SK-N-MC (cell line): ENCODE measurements around the gene ZNF222.
A peak's percentile ranks its signal among the peaks of the same experiment; 100 is the strongest.

Source experiments
- DNase-seq: peaks from one replicate; pipeline ENCODE4 v3.0.0-alpha.2; 2011; ENCODE audit warnings: low read depth, low spot score
- H3K27ac ChIP-seq: fragments of 200-600 bp; sonication (generic); 2 replicates; pipeline ENCODE4 v1.5.1; 2016; ENCODE audit warnings: mixed run types
- H3K36me3 ChIP-seq: fragments of 200-600 bp; sonication (generic); 2 replicates; pipeline ENCODE4 v1.6.1; 2017; ENCODE audit warnings: antibody characterized with exemption, low read length, mixed read lengths; ENCODE audit not compliant: insufficient read depth
- H3K4me3 ChIP-seq: fragments of 200-600 bp; sonication (generic); 2 replicates; pipeline ENCODE4 v1.5.1; 2016
- H3K9ac ChIP-seq: fragments of 200-600 bp; sonication (generic); 2 replicates; pipeline ENCODE4 v1.8.0; 2017; ENCODE audit warnings: mixed run types, mixed read lengths; ENCODE audit not compliant: insufficient read length
- H3K9me3 ChIP-seq: fragments of 200-600 bp; sonication (generic); 2 replicates; pipeline ENCODE4 v1.6.1; 2017; ENCODE audit warnings: low read depth, mild to moderate bottlenecking, antibody characterized with exemption, low read length, moderate library complexity, mixed read lengths
- EZH2 ChIP-seq: fragments of 200-600 bp; sonication (generic); IDR thresholded peaks from one replicate; pipeline ENCODE4 v1.6.1; 2017; ENCODE audit warnings: antibody characterized with exemption
- FOXP2 ChIP-seq: optimal IDR thresholded peaks from 2 replicates; pipeline ENCODE3; 2011; ENCODE audit warnings: mild to moderate bottlenecking, moderate library complexity; ENCODE audit not compliant: insufficient read depth; ENCODE audit errors: extremely low read length, control extremely low read depth
- POLR2AphosphoS5 ChIP-seq: IDR thresholded peaks from 2 replicates; pipeline ENCODE4 v1.6.1; 2012; ENCODE audit warnings: mild to moderate bottlenecking, low read depth, low read length, borderline replicate concordance

Gene ZNF222

DNA sequence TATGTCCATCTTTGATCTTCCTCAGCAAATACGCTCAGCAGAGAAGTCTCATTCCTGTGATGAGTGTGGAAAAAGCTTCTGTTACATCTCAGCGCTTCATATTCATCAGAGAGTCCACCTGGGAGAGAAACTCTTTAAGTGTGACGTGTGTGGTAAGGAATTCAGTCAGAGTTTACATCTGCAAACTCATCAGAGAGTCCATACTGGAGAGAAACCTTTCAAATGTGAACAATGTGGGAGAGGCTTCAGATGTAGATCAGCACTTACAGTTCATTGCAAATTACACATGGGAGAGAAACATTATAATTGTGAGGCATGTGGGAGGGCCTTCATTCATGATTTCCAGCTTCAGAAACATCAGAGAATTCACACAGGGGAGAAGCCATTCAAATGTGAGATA is 41.1 kb downstream of the ZNF222 start:
- no peak overlapping the region for H3K27ac ChIP-seq
- peaks cover 39% of the 10 kb centered on the region for H3K36me3 ChIP-seq
- no peak overlapping the region for H3K4me3 ChIP-seq
- H3K9ac ChIP-seq, result no peak overlapping the region
- TF ChIP-seq FOXP2 (no peak), EZH2 (no peak), POLR2AphosphoS5 (no peak)
- peaks cover 22% of the 10 kb centered on the region; the same call in 1 of the 2 replicates for H3K9me3 ChIP-seq
- DNase-seq, result no peak

DNA sequence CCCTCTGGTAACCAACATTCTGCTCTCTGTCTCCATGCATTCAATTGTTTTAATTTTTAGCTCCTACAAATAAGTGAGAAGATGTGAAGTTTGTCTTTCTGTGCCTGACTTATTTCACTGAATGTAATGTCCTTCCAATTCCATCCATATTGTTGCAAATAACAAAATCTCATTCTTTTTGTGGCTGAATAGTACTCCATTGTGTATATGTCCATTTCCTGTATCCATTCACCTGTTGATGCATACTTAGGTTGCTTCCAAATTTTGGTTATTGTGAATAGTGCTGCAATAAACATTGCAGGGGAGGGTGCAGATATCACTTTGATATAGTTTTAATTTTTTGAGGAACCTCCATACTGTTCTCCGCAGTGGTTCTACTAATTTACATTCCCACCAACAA is 44.2 kb downstream of the ZNF222 start:
- H3K27ac ChIP-seq, result no peak overlapping the region
- no peak for DNase-seq
- no peak overlapping the region for H3K9ac ChIP-seq
- H3K4me3 ChIP-seq, result no peak overlapping the region
- peaks cover 24% of the 10 kb centered on the region; the same call in 1 of the 2 replicates for H3K9me3 ChIP-seq
- peaks cover 25% of the 10 kb centered on the region for H3K36me3 ChIP-seq
- no peak for TF ChIP-seq POLR2AphosphoS5
- no peak for TF ChIP-seq FOXP2
- TF ChIP-seq EZH2, result no peak

DNA sequence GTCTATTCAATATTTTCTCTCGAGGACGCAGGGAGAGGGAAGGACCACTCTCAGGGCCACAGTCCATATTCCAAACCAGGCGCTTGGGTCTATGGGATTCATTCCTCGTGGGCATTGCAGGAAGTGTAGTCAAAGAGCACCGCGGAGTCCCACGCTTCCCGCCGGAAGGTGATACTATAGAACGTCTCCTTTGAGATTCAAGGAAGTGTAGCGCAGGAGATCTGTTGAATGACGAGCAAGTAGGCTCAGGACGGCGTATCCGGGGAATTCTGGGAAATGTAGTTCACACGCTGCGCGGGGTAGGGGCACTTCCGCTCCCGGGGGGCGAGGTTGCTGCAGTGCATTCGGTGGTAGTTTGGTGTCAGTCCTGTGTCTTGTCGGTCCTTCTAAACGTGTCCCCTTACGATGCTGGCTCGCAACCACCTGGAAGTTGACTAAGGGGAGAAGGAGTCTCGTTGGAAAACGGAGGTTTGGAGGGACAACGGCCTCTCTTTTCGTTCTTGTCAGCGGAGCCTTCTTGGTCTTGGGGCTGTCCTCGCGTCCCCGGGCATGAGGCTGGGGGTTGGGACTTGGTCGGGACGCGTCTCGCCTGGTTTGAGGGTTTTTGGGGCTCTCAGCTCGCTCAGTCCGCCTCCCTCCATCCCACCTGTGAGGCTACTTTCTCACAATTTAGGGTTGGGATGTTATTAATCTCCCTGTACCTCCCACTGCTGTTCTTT is 46.8 kb downstream of the ZNF222 start, which contains the start of gene ZNF284:
TSS of gene ZNF284 (plus strand) at position 336 of the 719 bp plus-strand sequence. CDS start 4,231 bp downstream, outside the sequence.
- Histone ChIP-seq H3K4me3 (peak within 1 kb of the TSS; percentile 85), H3K9ac (peak within 1 kb of the TSS; percentile 74), H3K9me3 (peaks cover 11% of the 10 kb centered on the region; the same call in 1 of the 2 replicates), H3K27ac (peak within 1 kb of the TSS; percentile 68; the same call in 1 of the 2 replicates), H3K36me3 (peaks cover 12% of the 10 kb centered on the region)
- TF ChIP-seq EZH2 (no peak), POLR2AphosphoS5 (peak; percentile 87), FOXP2 (no peak)
- DNase-seq, result peak; percentile 73

DNA sequence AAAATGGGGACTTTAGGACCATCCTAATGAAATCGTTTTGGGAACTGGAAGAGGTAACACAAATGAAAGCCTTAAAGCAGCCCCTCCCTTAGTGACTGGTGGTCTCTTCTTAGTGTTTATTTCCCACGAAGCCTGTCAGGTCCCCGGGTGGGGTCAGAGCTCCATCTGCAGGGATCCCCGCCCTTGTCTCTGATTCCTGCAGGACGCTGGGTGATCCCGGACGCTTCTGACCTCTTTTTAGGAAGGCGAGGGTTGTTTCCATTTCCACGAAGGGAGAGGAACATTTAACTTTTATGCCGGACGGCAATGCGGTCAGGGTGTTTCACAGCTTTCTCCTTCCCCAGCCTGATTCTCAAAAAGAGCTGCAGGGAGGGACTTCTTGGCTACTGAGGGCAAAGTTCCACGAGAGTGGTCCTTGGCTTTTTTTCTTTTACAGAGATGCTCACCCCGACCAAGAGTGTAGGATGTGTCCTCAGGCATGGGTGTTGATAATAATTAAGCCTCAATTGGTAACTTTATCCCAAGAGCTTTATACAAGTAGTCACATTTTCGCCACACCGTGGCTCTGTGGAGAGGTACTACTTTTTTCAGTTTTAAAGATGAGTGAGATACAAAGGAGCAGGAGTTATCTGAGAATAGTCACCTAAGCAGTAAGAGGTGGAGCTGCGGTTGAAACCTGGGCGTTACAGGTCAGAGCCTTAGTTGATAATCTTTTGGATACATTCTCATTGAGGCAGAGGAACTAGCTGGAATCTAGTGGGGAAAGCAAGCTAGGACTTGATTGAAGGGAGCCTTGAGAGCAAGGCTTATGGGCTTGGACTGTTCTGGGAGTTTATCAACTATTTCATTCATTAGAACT is 47.6 kb downstream of the ZNF222 start:
- Histone ChIP-seq H3K4me3 (peak overlapping the region; percentile 85), H3K9me3 (peaks cover 10% of the 10 kb centered on the region; the same call in 1 of the 2 replicates), H3K27ac (no peak overlapping the region), H3K36me3 (peaks cover 7% of the 10 kb centered on the region), H3K9ac (peak overlapping the region; percentile 74)
- DNase-seq, result no peak
- TF ChIP-seq FOXP2 (no peak), POLR2AphosphoS5 (no peak), EZH2 (no peak)

DNA sequence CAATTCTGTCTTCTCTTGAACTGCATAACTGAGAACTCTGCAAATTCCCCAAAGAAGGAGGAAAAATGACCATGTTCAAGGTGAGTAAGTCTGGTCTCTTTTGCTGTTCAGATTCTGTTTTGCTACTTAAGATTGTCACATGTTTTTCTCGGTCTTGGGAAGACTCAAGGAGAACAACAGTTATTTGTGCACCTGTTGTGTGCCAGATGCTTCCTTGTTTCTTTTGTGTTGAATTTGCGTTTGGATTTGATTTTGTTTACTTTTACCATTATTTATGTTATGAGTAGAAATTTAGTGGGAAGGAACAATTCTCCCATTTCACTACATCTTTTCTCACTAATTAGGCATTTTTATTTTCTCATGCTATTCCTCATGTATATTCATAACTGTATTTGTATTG is 51.1 kb downstream of the ZNF222 start:
- Histone ChIP-seq H3K27ac (no peak overlapping the region), H3K9ac (no peak overlapping the region), H3K9me3 (peaks cover 2% of the 10 kb centered on the region; the same call in 1 of the 2 replicates), H3K36me3 (peaks cover 15% of the 10 kb centered on the region), H3K4me3 (no peak overlapping the region)
- no peak for DNase-seq
- TF ChIP-seq FOXP2 (no peak), EZH2 (no peak), POLR2AphosphoS5 (no peak)
